Measurements from ENCODE around the gene AQP7.
"Not testable (repeated sequence)": the region's sequence is repeated elsewhere in the genome, so short reads cannot be mapped to it uniquely, and the experiment has no call there.

The AQP7 gene

DNA sequence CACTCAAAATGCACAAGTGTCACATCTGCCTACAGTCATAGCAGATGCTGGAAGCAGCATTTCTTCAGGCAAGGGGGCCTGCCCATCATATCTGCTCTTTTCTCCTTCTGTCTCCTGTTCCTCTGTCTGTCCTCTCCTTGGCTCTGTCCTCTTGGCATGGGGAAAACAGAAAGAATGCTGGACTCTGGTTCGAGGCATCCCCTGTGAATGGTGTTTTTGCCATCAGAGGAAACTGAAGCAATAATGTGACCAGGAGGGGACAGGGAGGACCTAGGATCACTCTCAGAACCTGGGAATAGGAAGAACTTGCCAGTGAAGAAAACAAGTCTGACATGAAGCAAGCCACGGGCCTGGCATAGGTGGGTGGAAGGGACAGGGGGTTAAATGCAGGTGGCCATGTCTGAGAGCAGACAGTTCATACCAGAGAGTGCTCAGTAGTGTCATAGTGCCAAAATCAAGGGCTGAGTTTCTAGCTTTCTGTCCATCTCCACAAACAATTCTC is 35.3 kb downstream of the AQP7 start:
- Histone ChIP-seq H3K27ac (no peak overlapping the region), H3K9me3 (replicated peaks in 1 of 11) (no peaks in the 10 kb centered on the region), H3K4me2 (no peak overlapping the region), H3K36me3 (peaks cover 90 to 100% (median 100%) of the 10 kb centered on the region in 11 experiments), H4K20me1 (peaks cover 0 to 5% (median 0%) of the 10 kb centered on the region in 11 experiments; a peak in 1 of 22 replicates), H3K27me3 (no peaks in the 10 kb centered on the region), H3K9ac (no peak overlapping the region), H3K4me1 (no peaks in the 10 kb centered on the region), H3K4me3 (no peak overlapping the region)
- TF ChIP-seq Cebpa-rat (IDR thresholded peaks at IDR 0.05), result no peak

DNA sequence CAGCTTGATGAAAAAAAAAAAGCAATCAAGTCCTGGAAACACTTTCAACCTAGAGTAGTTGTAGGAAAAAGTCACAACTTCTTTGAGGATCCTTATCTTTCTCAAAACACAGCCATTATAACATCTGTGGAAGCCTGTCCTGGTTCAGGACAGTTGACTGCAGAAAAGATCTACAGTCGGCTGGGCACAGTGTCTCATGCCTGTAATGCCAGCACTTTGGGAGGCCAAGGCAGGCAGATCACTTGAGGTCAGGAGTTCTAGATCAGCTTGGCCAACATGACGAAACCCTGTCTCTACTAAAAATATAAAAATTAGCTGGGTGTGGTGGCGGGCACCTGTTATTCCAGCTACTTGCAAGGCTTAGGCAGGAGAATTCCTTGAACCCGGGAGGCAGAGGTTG is 37.6 kb downstream of the AQP7 start:
- not testable (repeated sequence) for H3K4me3 ChIP-seq; H3K4me1 ChIP-seq; H4K20me1 ChIP-seq; H3K9me3 ChIP-seq (replicated peaks in 1 of 11); H3K27me3 ChIP-seq; H3K27ac ChIP-seq; H3K4me2 ChIP-seq; H3K9ac ChIP-seq
- H3K36me3 ChIP-seq, result peaks cover 81 to 100% (median 98%) of the 10 kb centered on the region in 11 experiments

DNA sequence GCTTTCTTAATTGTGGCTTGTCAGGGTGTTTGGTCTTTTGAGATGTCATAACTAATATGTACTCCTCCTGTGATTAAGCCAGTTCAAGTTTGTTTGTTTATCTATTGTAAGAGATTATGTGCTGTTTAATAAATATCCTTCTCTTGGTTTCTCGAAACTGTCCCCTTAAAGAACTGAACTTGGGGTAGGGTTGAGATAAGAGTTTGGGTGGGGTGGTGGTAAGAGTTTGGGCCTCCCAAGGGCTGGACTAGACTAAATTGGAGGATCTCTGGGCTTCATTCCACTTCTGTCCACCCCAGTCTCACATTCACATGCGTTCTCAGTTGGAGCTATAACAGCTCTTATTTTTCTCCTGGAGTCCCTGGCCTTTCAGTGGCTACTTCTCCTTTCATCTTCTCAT is 38.2 kb downstream of the AQP7 start:
- H3K27ac ChIP-seq, result no peak overlapping the region
- H3K4me3 ChIP-seq, result no peak overlapping the region
- no peaks in the 10 kb centered on the region for H3K27me3 ChIP-seq
- no peak overlapping the region for H3K4me2 ChIP-seq
- no peak overlapping the region for H3K9ac ChIP-seq
- H4K20me1 ChIP-seq, result no peaks in the 10 kb centered on the region; a peak in 1 of 22 replicates
- no peaks in the 10 kb centered on the region for H3K9me3 ChIP-seq (replicated peaks in 1 of 11)
- H3K4me1 ChIP-seq, result no peaks in the 10 kb centered on the region
- TF ChIP-seq Cebpa-rat (IDR thresholded peaks at IDR 0.05), result no peak
- peaks cover 74 to 100% (median 98%) of the 10 kb centered on the region in 11 experiments for H3K36me3 ChIP-seq

DNA sequence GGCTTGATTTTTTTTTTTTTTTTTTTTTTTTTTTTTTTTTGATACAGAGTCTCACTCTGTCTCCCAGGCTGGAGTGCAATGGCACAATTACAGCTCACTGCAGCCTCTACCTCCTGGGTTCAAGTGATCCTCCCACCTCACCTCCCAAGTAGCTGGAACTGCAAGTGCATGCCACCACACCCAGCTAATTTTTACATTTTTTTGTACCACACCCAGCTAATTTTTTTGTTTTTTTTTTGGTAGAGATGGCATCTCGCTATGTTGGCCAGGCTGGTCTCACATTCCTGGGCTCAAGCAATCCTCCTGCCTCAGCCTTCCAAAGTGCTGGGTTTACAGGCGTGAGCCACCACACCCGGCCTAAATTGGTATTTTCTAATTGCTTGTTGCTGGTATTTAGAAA is 43.7 kb downstream of the AQP7 start:
- H3K4me3 ChIP-seq; H3K9ac ChIP-seq; H3K27ac ChIP-seq; H3K27me3 ChIP-seq; H3K9me3 ChIP-seq (replicated peaks in 1 of 11); H3K4me2 ChIP-seq; H3K4me1 ChIP-seq: not testable (repeated sequence)
- Histone ChIP-seq H3K36me3 (peaks cover 70 to 100% (median 94%) of the 10 kb centered on the region in 11 experiments), H4K20me1 (peaks cover 0 to 10% (median 0%) of the 10 kb centered on the region in 11 experiments; a peak in 1 of 22 replicates)

DNA sequence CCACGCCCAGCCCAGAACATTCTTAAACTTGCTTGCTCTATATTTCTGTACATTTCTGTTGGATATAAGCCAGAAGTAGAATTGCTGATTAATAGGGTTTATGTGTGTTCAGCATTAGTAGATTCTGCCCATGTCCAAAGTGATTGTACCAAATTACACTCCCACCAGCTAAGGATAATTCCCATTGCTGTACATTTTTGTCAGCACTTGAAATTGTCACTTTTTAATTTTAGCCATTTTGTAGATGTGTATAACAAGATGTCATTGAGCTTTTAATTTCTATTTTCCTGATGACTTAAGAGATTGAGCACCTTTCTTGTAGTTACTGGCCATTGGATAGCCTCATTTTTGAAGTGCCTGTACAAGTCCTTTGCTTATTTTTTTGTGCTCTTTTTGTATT is 46.4 kb downstream of the AQP7 start:
- no peak overlapping the region for H3K9ac ChIP-seq
- peaks cover 72 to 100% (median 94%) of the 10 kb centered on the region in 11 experiments for H3K36me3 ChIP-seq
- no peaks in the 10 kb centered on the region for H3K27me3 ChIP-seq
- TF ChIP-seq Cebpa-rat (IDR thresholded peaks at IDR 0.05), result no peak
- H3K4me1 ChIP-seq, result peaks cover 0 to 5% (median 0%) of the 10 kb centered on the region in 10 experiments; a peak in 2 of 20 replicates
- H3K9me3 ChIP-seq (replicated peaks in 1 of 11), result no peaks in the 10 kb centered on the region
- no peak overlapping the region for H3K4me3 ChIP-seq
- no peak overlapping the region for H3K4me2 ChIP-seq
- H4K20me1 ChIP-seq, result peaks cover 0 to 18% (median 4%) of the 10 kb centered on the region in 11 experiments; a peak in 3 of 22 replicates
- no peak overlapping the region for H3K27ac ChIP-seq

DNA sequence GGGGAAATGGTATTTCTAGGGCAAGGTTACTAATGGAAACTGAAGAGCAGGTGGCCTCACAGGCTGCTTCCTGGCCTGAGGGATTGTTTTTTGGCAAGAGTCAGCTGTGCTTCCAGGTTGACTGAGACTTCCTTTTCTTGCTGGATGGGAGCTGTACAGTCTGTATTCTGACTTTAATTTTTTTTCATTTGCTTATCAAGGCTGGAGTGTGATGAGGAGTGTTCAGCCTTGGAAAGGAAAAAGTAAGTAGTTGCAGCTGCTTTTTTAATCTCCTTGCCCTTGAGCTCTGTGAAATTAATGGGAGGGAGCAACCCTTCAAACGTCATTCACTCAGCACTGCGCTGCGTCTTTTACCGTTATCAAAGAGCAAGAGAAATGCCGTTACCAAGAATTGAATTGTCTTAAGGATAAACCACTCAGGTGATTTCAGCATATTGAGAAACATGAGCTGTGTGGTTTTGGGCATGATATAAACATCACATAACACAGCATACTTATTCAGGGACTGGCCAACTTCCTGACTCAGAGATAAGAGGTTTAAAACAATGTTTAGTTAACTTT is 47.6 kb downstream of the AQP7 start:
- TF ChIP-seq Cebpa-rat (IDR thresholded peaks at IDR 0.05), result no peak
- Histone ChIP-seq H3K4me2 (no peak overlapping the region), H3K4me1 (peaks cover 0 to 5% (median 0%) of the 10 kb centered on the region in 10 experiments; a peak in 2 of 20 replicates), H3K9me3 (replicated peaks in 1 of 11) (no peaks in the 10 kb centered on the region), H3K9ac (no peak overlapping the region), H3K27ac (no peak overlapping the region), H4K20me1 (peaks cover 0 to 19% (median 5%) of the 10 kb centered on the region in 11 experiments; a peak in 4 of 22 replicates), H3K27me3 (no peaks in the 10 kb centered on the region), H3K36me3 (peaks cover 73 to 100% (median 91%) of the 10 kb centered on the region in 11 experiments), H3K4me3 (no peak overlapping the region)

DNA sequence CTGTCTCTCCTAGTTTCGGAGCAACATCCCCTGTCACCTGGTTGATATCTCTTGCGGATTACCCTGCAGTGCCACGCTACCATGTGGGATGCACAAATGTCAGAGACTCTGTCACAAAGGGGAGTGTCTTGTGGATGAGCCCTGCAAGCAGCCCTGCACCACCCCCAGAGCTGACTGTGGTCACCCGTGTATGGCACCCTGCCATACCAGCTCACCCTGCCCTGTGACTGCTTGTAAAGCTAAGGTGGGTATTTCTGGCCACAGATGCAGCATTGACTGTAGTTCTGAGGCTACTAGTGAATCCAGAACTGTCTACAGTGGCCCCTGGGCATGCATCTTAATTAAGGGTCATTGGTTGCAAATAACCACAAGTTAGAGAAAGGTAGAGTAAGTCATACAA is 50.8 kb downstream of the AQP7 start:
- Histone ChIP-seq H4K20me1 (peaks cover 0 to 19% (median 5%) of the 10 kb centered on the region in 11 experiments; a peak in 5 of 22 replicates), H3K9ac (no peak overlapping the region), H3K4me1 (peaks cover 0 to 5% (median 0%) of the 10 kb centered on the region in 10 experiments; a peak in 2 of 20 replicates), H3K36me3 (peaks cover 84 to 100% (median 92%) of the 10 kb centered on the region in 11 experiments), H3K9me3 (replicated peaks in 1 of 11) (0 out of 22 replicates have a peak, but pooled peaks cover 0 to 2% (median 0%) of the 10 kb centered on the region in 11 experiments), H3K4me2 (no peak overlapping the region), H3K4me3 (no peak overlapping the region), H3K27me3 (no peaks in the 10 kb centered on the region), H3K27ac (no peak overlapping the region)
- no peak for TF ChIP-seq Cebpa-rat (IDR thresholded peaks at IDR 0.05)

DNA sequence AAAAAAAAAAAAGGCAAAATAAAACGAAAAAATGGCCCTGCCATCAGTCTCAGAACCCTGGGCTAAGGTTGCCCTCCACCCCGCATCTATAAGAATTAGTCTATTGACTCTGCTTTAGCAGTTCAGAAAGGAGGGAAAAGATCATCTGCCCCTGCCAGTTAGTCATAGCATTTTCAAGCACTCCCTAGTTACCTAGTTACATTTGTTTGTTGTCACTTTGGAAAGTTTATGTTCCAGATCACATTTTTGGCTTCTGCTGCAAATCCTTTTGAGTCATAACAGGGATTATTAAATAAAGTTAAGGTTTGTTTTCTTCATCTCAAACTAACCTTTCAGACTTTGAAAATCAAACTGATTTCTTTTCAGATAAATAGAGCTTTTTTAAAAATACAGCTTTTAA is 52.1 kb downstream of the AQP7 start:
- Histone ChIP-seq H3K27ac (no peak overlapping the region), H3K4me2 (no peak overlapping the region)

DNA sequence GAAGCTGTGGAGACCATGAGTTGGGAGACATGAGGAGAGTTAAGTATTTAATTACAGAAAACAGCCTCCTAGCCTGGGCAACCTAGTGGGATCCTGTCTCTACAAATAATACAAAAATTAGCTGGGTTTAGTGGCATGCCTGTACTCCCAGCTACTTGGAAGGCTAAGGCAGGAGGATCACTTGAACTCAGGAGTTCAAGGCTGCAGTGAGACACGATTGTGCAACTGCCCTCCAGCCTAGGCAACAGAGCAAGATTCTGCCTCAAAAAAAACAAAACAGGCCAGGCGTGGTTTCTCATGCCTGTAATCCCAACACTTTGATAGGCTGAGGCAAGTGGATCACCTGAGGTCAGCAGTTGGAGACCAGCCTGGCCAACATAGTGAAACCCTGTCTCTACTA is 52.6 kb downstream of the AQP7 start:
- no peak for TF ChIP-seq Cebpa-rat (IDR thresholded peaks at IDR 0.05)
- Histone ChIP-seq H3K27ac (no peak overlapping the region), H3K27me3 (no peaks in the 10 kb centered on the region), H3K4me1 (peaks cover 0 to 5% (median 0%) of the 10 kb centered on the region in 10 experiments; a peak in 2 of 20 replicates), H3K4me3 (no peak overlapping the region), H3K36me3 (peaks cover 84 to 100% (median 94%) of the 10 kb centered on the region in 11 experiments), H4K20me1 (peaks cover 0 to 18% (median 5%) of the 10 kb centered on the region in 11 experiments; a peak in 5 of 22 replicates), H3K9ac (no peak overlapping the region), H3K9me3 (replicated peaks in 1 of 11) (0 out of 22 replicates have a peak, but pooled peaks cover 0 to 4% (median 0%) of the 10 kb centered on the region in 11 experiments), H3K4me2 (no peak overlapping the region)

More for the DNA sequence above, 52.1 kb downstream of the AQP7 start:
- peaks cover 0 to 19% (median 5%) of the 10 kb centered on the region in 11 experiments; a peak in 5 of 22 replicates for H4K20me1 ChIP-seq
- no peak for TF ChIP-seq Cebpa-rat (IDR thresholded peaks at IDR 0.05)
- H3K9me3 ChIP-seq (replicated peaks in 1 of 11), result 0 out of 22 replicates have a peak, but pooled peaks cover 0 to 4% (median 0%) of the 10 kb centered on the region in 11 experiments
- H3K27me3 ChIP-seq, result no peaks in the 10 kb centered on the region
- no peak overlapping the region for H3K4me3 ChIP-seq
- H3K36me3 ChIP-seq, result peaks cover 84 to 100% (median 92%) of the 10 kb centered on the region in 11 experiments
- no peak overlapping the region for H3K9ac ChIP-seq
- peaks cover 0 to 5% (median 0%) of the 10 kb centered on the region in 10 experiments; a peak in 2 of 20 replicates for H3K4me1 ChIP-seq

Measured in BLaER1 treated with 17β-estradiol and CSF1 and Interleukin-3, amounts not matched to agents 10 nM and 100 nM (cell line).